Esophagus muscularis mucosa (tissue), 4 donors: ENCODE data around the gene TOX4.

Experiments
- CTCF ChIP-seq, 3 experiments: fragments of 200-600 bp in 2 of 3; fragments of 450-650 bp in 1 of 3; sonication (generic) in 2 of 3; IDR thresholded peaks; one replicate each; pipeline ENCODE4 v1.5.1; 2017 to 2019; ENCODE audit warnings: antibody characterized with exemption in 3 of 3, mild to moderate bottlenecking in 2 of 3, moderate library complexity in 1 of 3
- EP300 ChIP-seq: sonication (generic); formaldehyde crosslinking; IDR thresholded peaks from one replicate; pipeline ENCODE4 v1.6.1; 2017; ENCODE audit warnings: antibody characterized with exemption
- POLR2A ChIP-seq: fragments of 450-650 bp; IDR thresholded peaks from one replicate; pipeline ENCODE4 v1.6.1; 2017; ENCODE audit warnings: antibody characterized with exemption, moderate library complexity, mild to moderate bottlenecking, low read depth
- POLR2AphosphoS5 ChIP-seq, 2 donors: sonication (generic); formaldehyde crosslinking; IDR thresholded peaks; one replicate each; pipeline ENCODE4 v1.6.1; 2017; ENCODE audit warnings: antibody characterized with exemption in 2 of 2

- no peak for TF ChIP-seq POLR2A
- TF ChIP-seq EP300 = no peak
- no peak for TF ChIP-seq CTCF (IDR thresholded peaks at IDR 0.05)
- no peak for TF ChIP-seq POLR2AphosphoS5 (IDR thresholded peaks at IDR 0.05)
These were observed 37.3 kb downstream of the TOX4 start for GRCh38 chr14:21514341-21514740.
